Cardiac fibroblast (primary cell): ENCODE measurements around the gene SOHLH1.

Source experiments
- DNase-seq, 2 donors: peaks; one replicate each; pipeline versions ENCODE4 v3.0.0 to v3.0.0-alpha.2; 2010; ENCODE audit warnings: low read depth in 2 of 2
- H3K4me3 ChIP-seq, 2 donors: replicated peaks in 1 of 2; 1 replicate in 1 of 2; 2 replicates in 1 of 2; pipeline ENCODE4 v1.5.1; 2011; ENCODE audit warnings: low read depth in 2 of 2, low read length in 2 of 2, mild to moderate bottlenecking in 2 of 2, moderate library complexity in 1 of 2
- TF ChIP-seq, protein P1 (sequence below): IDR thresholded peaks from one replicate; pipeline ENCODE4 v1.5.1; 2011; ENCODE audit warnings: low read depth, mild to moderate bottlenecking, low read length, inconsistent platforms

The SOHLH1 gene

DNA sequence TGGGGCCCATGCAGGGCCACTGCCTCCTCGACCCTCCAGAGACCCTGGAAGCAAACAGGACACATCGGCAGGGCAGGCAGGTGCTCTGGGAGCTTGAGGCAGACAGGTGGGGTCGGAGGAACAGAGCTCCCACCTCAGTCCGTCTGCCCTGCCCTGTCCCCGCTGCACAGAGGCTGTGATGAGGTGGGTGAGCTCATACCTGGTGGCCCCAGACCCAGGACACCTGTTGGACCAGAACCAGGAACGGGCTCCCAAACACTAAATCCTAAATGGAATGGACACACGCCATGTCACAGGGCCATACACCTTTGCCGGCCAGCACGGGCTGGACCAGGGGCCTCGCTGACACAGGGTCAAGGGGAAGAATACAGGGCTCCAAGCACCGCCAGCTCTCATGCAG lies 5.5 kb downstream of the SOHLH1 start:
- TF ChIP-seq, protein P1, sequence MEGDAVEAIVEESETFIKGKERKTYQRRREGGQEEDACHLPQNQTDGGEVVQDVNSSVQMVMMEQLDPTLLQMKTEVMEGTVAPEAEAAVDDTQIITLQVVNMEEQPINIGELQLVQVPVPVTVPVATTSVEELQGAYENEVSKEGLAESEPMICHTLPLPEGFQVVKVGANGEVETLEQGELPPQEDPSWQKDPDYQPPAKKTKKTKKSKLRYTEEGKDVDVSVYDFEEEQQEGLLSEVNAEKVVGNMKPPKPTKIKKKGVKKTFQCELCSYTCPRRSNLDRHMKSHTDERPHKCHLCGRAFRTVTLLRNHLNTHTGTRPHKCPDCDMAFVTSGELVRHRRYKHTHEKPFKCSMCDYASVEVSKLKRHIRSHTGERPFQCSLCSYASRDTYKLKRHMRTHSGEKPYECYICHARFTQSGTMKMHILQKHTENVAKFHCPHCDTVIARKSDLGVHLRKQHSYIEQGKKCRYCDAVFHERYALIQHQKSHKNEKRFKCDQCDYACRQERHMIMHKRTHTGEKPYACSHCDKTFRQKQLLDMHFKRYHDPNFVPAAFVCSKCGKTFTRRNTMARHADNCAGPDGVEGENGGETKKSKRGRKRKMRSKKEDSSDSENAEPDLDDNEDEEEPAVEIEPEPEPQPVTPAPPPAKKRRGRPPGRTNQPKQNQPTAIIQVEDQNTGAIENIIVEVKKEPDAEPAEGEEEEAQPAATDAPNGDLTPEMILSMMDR = no peak
- no peak overlapping the region for H3K4me3 ChIP-seq
- no peak for DNase-seq

DNA sequence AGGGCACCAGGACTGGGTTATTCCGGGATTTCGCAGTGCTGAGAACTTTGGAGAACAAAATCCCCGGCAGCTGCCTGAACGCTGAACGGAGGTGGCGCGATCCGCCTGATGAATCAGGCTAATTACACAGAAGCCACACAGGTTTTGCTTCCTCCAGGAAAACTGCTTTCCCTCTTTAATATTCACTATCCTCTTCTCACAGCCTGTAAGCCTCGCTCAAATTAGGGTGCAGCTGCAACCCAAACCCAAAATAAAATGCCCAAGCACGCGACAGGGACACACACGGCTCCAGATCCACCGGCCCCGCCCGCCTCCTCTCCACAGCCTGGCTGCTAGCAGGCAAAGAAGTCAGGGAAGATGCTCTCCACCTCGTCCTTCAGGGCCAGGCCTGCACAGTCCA lies 6.0 kb downstream of the SOHLH1 start:
- TF ChIP-seq, protein P1 = no peak
- DNase-seq = no peak
- H3K4me3 ChIP-seq = no peak overlapping the region

DNA sequence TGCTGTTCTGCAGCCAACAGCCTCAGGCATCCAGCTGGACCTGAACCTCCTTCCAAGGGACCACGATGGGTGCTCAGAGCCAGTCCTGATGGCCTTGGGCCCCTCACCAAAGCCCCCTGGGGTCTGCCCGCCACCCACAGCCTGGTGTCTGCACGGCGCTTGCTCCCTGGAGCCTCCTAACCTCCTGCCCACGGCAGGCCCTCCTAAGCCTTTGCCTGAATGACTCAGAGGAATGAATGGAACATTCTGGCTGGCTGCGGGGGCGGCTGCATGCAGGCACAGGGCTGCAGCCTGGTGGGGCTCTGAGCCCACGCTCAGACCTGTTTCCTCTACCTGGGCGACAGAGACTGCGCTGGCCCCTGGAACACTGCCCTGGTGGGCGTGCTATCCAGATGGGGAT lies 6.9 kb downstream of the SOHLH1 start:
- DNase-seq = peak in 1 of 2 donors; percentile 4
- no peak overlapping the region for H3K4me3 ChIP-seq
- TF ChIP-seq, protein P1 = no peak

DNA sequence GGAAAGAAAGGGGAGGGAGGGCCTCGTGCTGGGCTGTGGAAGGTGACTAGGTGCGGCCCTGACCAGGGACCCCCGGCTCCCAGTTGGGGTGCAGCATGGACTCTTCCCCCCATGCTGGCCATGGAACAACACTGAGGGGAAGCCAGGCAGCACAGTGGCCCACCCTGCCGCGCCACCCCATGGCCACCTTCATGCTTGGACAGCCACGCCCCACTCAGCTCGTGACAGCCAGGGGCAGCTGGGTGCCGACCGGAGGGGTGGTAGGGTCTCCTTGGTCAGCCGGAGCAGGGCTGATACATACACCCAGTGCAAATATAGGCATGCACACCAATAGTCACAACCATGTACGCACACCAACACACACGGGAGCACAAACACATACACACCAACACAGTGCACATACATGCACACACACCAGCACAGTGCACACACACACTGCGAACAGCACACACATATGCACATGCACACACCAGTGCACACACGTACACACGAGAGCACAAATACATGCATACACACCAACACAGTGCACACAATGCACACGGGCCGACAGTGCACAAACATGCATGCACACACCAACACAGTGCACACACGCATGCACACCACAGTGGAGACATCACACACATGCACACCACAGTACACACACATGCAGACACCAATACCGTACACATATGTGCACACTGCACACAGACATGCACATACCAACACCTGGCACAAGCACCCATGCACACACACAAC lies 8.3 kb downstream of the SOHLH1 start:
- no peak overlapping the region for H3K4me3 ChIP-seq
- DNase-seq = no peak
- TF ChIP-seq, protein P1 = no peak

DNA sequence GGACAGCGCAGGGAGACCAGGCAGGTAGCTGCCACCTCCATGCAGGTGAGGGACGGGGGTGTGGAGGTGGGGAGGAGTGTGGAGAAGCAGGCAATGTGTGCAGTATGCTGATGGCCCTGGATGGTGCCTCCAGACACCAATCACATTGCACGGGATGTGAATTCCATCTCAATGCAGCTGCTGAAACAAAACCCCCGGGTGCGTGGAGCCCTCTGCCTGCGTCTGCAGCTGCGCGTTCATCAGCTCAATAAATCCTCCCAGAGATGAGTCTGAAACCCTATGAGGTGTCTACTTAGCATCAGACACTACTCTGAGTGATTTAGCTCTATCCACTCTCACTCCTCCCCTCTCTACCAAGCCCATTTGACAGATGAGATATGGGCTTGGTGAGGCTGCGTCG lies 10.3 kb downstream of the SOHLH1 start:
- TF ChIP-seq, protein P1 = no peak
- no peak for DNase-seq
- no peak overlapping the region for H3K4me3 ChIP-seq

DNA sequence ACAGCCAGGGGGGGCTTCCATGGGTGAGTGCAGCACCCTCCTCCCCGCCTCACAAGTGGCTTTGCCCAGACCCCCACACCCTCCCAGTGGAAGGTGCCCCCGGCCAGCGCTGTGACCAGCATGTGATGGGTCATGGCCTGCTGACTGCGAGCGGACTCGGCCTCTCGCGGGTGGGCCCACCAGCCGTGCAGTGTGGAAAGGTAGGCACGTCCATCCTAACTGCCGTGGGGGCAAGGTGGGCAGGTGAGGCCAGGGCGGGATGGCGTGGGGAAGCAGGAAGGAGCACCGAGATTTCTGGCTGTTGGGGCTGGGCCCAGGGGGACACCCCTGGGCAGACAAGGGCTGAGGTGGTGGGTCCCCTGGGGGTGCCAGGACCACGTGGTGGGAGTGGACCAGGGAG lies 12.1 kb downstream of the SOHLH1 start:
- no peak for DNase-seq
- TF ChIP-seq, protein P1 = no peak
- no peak overlapping the region for H3K4me3 ChIP-seq

DNA sequence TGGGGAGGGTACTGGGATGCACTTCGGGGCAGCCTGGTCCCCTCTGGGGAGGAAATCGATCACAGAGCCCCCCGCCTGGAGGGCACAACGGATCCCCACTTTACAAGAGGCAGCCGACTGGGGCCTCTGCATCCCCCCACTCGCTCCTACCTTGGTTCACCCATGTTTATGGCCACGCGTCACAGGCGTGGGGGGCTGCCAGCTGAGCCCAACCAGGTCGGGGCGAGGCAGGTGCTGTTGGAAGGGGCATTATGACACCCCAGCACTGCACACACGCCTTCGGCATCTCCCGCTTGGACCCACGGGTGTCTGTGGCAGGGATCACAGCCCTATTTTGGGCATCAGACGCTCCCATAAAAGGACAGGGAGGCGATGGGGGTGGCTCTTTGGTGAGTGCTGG lies 14.6 kb downstream of the SOHLH1 start:
- TF ChIP-seq, protein P1 = no peak
- no peak for DNase-seq
- no peak overlapping the region for H3K4me3 ChIP-seq
